Mesenchymal stem cell (in vitro differentiated cells and primary cell): ENCODE data around the gene APEX1. TPM values are rescaled to one million over a fixed set of nuclear protein-coding genes. Genes with fewer than 3 reads are reported as not detected.

Experiments
- DNase-seq: peaks from one replicate; pipeline ENCODE4 v3.0.0-alpha.2; 2013
- H2AFZ ChIP-seq: one replicate; pipeline ENCODE4 v1.6.1; 2013; ENCODE audit warnings: low read depth, mild to moderate bottlenecking, control low read depth, inconsistent platforms, low read length, moderate library complexity
- H2AK5ac ChIP-seq: 2 replicates; pipeline ENCODE4 v1.6.1; 2013; ENCODE audit warnings: low read length, moderate library complexity, mild to moderate bottlenecking, inconsistent platforms; ENCODE audit not compliant: severe bottlenecking
- H2BK120ac ChIP-seq: one replicate; pipeline ENCODE4 v1.6.1; 2013; ENCODE audit warnings: low read depth, mild to moderate bottlenecking, inconsistent platforms, low read length, moderate library complexity
- H2BK12ac ChIP-seq, 2 experiments: one replicate each; pipeline ENCODE4 v1.6.1; 2013; ENCODE audit warnings: inconsistent platforms in 2 of 2, low read length in 2 of 2, mild to moderate bottlenecking in 2 of 2, moderate library complexity in 2 of 2, control low read depth in 1 of 2
- H2BK15ac ChIP-seq: one replicate; pipeline ENCODE4 v1.6.1; 2013; ENCODE audit warnings: mild to moderate bottlenecking, low read depth, inconsistent platforms; ENCODE audit not compliant: poor library complexity, severe bottlenecking
- H2BK5ac ChIP-seq: 2 replicates; pipeline ENCODE4 v1.6.1; 2013; ENCODE audit warnings: low read depth, mild to moderate bottlenecking, low read length, control low read depth, inconsistent platforms; ENCODE audit not compliant: poor library complexity, severe bottlenecking
- H3K14ac ChIP-seq, 2 experiments: one replicate each; pipeline ENCODE4 v1.6.1; 2013; ENCODE audit warnings: inconsistent platforms in 2 of 2, low read length in 2 of 2, control low read depth in 1 of 2, mild to moderate bottlenecking in 1 of 2, moderate library complexity in 1 of 2
- H3K18ac ChIP-seq, 2 experiments: one replicate each; pipeline ENCODE4 v1.6.1; 2013; ENCODE audit warnings: inconsistent platforms in 2 of 2, low read length in 2 of 2, control low read depth in 1 of 2, low read depth in 1 of 2, mild to moderate bottlenecking in 1 of 2
- H3K23ac ChIP-seq, 2 experiments: one replicate each; pipeline ENCODE4 v1.6.1; 2013; ENCODE audit warnings: inconsistent platforms in 2 of 2, low read length in 2 of 2, mild to moderate bottlenecking in 2 of 2, moderate library complexity in 2 of 2, control low read depth in 1 of 2
- H3K27ac ChIP-seq: 2 replicates; pipeline ENCODE4 v1.5.1; 2013; ENCODE audit warnings: mild to moderate bottlenecking, moderate library complexity, low read length, control low read depth, inconsistent platforms; ENCODE audit not compliant: poor library complexity, severe bottlenecking
- H3K27me3 ChIP-seq, 2 experiments: 2 replicates each; pipeline versions ENCODE4 v1.6.1 to v1.7.0; 2013; ENCODE audit warnings: low read length in 2 of 2, mild to moderate bottlenecking in 2 of 2, moderate library complexity in 2 of 2, control low read depth in 1 of 2, inconsistent platforms in 1 of 2; ENCODE audit not compliant: control insufficient read depth in 1 of 2, insufficient read depth in 1 of 2
- H3K36me3 ChIP-seq, 2 experiments: 2 replicates each; pipeline versions ENCODE4 v1.6.1 to v1.7.0; 2013; ENCODE audit warnings: low read length in 2 of 2, control low read depth in 1 of 2, inconsistent platforms in 1 of 2, low read depth in 1 of 2, mild to moderate bottlenecking in 1 of 2; ENCODE audit not compliant: insufficient read depth in 2 of 2, control insufficient read depth in 1 of 2
- H3K4ac ChIP-seq, 2 experiments: one replicate each; pipeline ENCODE4 v1.6.1; 2013; ENCODE audit warnings: inconsistent platforms in 2 of 2, low read length in 2 of 2, mild to moderate bottlenecking in 2 of 2, moderate library complexity in 2 of 2, control low read depth in 1 of 2, low read depth in 1 of 2
- H3K4me1 ChIP-seq: 2 replicates; pipeline ENCODE4 v1.6.1; 2013; ENCODE audit warnings: low read depth, low read length, control low read depth; ENCODE audit not compliant: control insufficient read depth, insufficient read depth
- H3K4me2 ChIP-seq: 2 replicates; pipeline ENCODE4 v1.6.1; 2013; ENCODE audit warnings: low read length, mild to moderate bottlenecking, inconsistent platforms; ENCODE audit not compliant: poor library complexity, severe bottlenecking
- H3K4me3 ChIP-seq, 2 experiments: 2 replicates each; pipeline versions ENCODE4 v1.5.1 to v1.7.0; 2013; ENCODE audit warnings: low read length in 2 of 2, mild to moderate bottlenecking in 2 of 2, control low read depth in 1 of 2, low read depth in 1 of 2; ENCODE audit not compliant: insufficient read depth in 1 of 2
- H3K79me1 ChIP-seq: replicated peaks from 2 replicates; pipeline ENCODE4 v1.6.1; 2013; ENCODE audit warnings: mild to moderate bottlenecking, control low read depth, low read length, inconsistent platforms; ENCODE audit not compliant: poor library complexity, severe bottlenecking
- H3K9ac ChIP-seq: 2 replicates; pipeline ENCODE4 v1.7.0; 2013; ENCODE audit warnings: mild to moderate bottlenecking, low read length, moderate library complexity
- H3K9me3 ChIP-seq: 2 replicates; pipeline ENCODE4 v1.7.0; 2013; ENCODE audit warnings: mild to moderate bottlenecking, low read length; ENCODE audit not compliant: control insufficient read depth
- H4K8ac ChIP-seq: one replicate; pipeline ENCODE4 v1.6.1; 2013; ENCODE audit warnings: inconsistent platforms, mild to moderate bottlenecking, low read length, moderate library complexity
- H4K91ac ChIP-seq: one replicate; pipeline ENCODE4 v1.6.1; 2013; ENCODE audit warnings: mild to moderate bottlenecking, low read length, inconsistent platforms
- WGBS: methylation state at CpG from one replicate; pipeline ENCODE4 v1.1.7; 2013; ENCODE audit warnings: mixed read lengths; 5-methylcytosine and 5-hydroxymethylcytosine counted together
- polyA plus RNA-seq, 2 experiments: library from polyadenylated mRNA; stranded (reverse); fragments of 200-250 nt; gene quantifications; one replicate each; pipeline ENCODE4 v1.2.3, GENCODE V29; 2013

APEX1 gene
- polyA plus RNA-seq (2013, experiment 1 of 2): 255 TPM
- polyA plus RNA-seq (2013, experiment 2 of 2): 251 TPM

- Histone ChIP-seq H2BK5ac (peak within 1 kb of the TSS; percentile 92), H3K4me3 (peak within 1 kb of the TSS; percentile 70 to 95), H4K8ac (peak within 1 kb of the TSS; percentile 97), H2BK120ac (peak within 1 kb of the TSS; percentile 58), H3K27ac (peak within 1 kb of the TSS; percentile 100), H3K18ac (peak within 1 kb of the TSS; percentile 94 to 97), H3K23ac (no peak within 1 kb of the TSS), H2BK12ac (no peak within 1 kb of the TSS), H4K91ac (peak within 1 kb of the TSS; percentile 76), H3K36me3 (peaks cover 32 to 63% of the 10 kb centered on the region in 2 experiments), H3K4ac (peak within 1 kb of the TSS; percentile 89 to 93), H2BK15ac (peak within 1 kb of the TSS; percentile 86), H3K27me3 (no peaks in the 10 kb centered on the region), H2AFZ (peak within 1 kb of the TSS; percentile 93), H3K9ac (peak within 1 kb of the TSS; percentile 94), H2AK5ac (peak within 1 kb of the TSS; percentile 63), H3K14ac (peak within 1 kb of the TSS in 1 of 2 experiments; percentile 45), H3K9me3 (no peaks in the 10 kb centered on the region), H3K79me1 (peaks cover 19% of the 10 kb centered on the region), H3K4me2 (peak within 1 kb of the TSS; percentile 79), H3K4me1 (peaks cover 6% of the 10 kb centered on the region)
- DNase-seq: peak; percentile 99
- WGBS: under 1% methylated on average over 56 of the region's 56 CpGs
These were observed at the start of gene APEX1, which contains the start of gene OSGEP for GRCh38 chr14:20454516-20455354. TSS of gene APEX1 (plus strand) at chr14:20455226. CDS start at chr14:20455646, 420 bp downstream. TSS of gene OSGEP (minus strand) at chr14:20454812. CDS start at chr14:20454683, 129 bp downstream.

DNA sequence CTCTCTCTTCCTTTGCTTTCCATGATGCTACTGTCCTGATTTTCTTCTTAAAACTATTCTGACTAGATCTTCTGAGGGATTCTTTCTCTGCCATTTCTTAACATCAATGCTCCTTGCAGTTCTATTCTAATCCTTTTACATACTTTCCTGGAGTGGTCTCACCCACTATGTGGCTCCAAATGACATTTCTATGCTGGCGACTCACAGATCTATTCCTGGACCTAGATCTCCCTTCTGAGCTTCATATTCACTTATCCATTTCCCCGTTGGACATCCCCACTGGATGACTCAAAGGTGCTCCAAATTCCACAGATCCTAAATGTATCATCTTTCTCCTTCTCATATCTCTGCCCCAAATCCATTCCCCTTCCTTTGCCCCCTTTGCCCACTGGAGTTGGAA lies 45.8 kb upstream of the APEX1 start:
- H4K91ac ChIP-seq: no peak overlapping the region
- no peak overlapping the region for H3K4ac ChIP-seq
- H3K9me3 ChIP-seq: no peaks in the 10 kb centered on the region
- H2BK12ac ChIP-seq: no peak overlapping the region
- no peak overlapping the region for H3K14ac ChIP-seq
- peak overlapping the region; percentile 14 for H3K9ac ChIP-seq
- no peak overlapping the region for H3K18ac ChIP-seq
- H2BK120ac ChIP-seq: no peak overlapping the region
- WGBS: 38% methylated on average over 2 of the region's 2 CpGs
- no peak overlapping the region for H2BK15ac ChIP-seq
- H3K27ac ChIP-seq: no peak overlapping the region
- H3K79me1 ChIP-seq: peaks cover 39% of the 10 kb centered on the region
- H2BK5ac ChIP-seq: no peak overlapping the region
- peaks cover 30 to 42% of the 10 kb centered on the region in 2 experiments for H3K36me3 ChIP-seq
- peak overlapping the region in 1 of 2 experiments; percentile 11 for H3K4me3 ChIP-seq
- no peak overlapping the region for H3K23ac ChIP-seq
- H4K8ac ChIP-seq: no peak overlapping the region
- H2AFZ ChIP-seq: no peak overlapping the region
- H3K27me3 ChIP-seq: no peaks in the 10 kb centered on the region
- DNase-seq: peak; percentile 51
- no peak overlapping the region for H2AK5ac ChIP-seq
- no peaks in the 10 kb centered on the region for H3K4me1 ChIP-seq
- H3K4me2 ChIP-seq: no peak overlapping the region

- Histone ChIP-seq H3K9ac (peak overlapping the region; percentile 95), H4K8ac (no peak overlapping the region), H2BK120ac (peak overlapping the region; percentile 19), H3K36me3 (peaks cover 9 to 11% of the 10 kb centered on the region in 2 experiments), H3K4me3 (peak overlapping the region; percentile 89 to 97), H3K79me1 (peaks cover 15% of the 10 kb centered on the region), H2AFZ (peak overlapping the region; percentile 54), H3K14ac (no peak overlapping the region), H3K23ac (no peak overlapping the region), H3K18ac (no peak overlapping the region), H3K4ac (no peak overlapping the region), H2AK5ac (no peak overlapping the region), H2BK5ac (no peak overlapping the region), H2BK12ac (no peak overlapping the region), H2BK15ac (no peak overlapping the region), H3K4me2 (peak overlapping the region; percentile 70), H3K27ac (peak overlapping the region; percentile 99), H3K4me1 (no peaks in the 10 kb centered on the region), H3K9me3 (no peaks in the 10 kb centered on the region), H3K27me3 (no peaks in the 10 kb centered on the region), H4K91ac (no peak overlapping the region)
- 25% methylated on average over 2 of the region's 7 CpGs for WGBS
- DNase-seq: peak; percentile 57
These were observed 42.6 kb upstream of the APEX1 start for GRCh38 chr14:20412411-20412810.
